HepG2 (cell line): ENCODE data around the gene EDEM1. TPM values are rescaled to one million over a fixed set of nuclear protein-coding genes. Genes with fewer than 3 reads are reported as not detected.
A peak's percentile ranks its signal among the peaks of the same experiment; 100 is the strongest.

Experiments used
- ADNP ChIP-seq: sonication (generic); formaldehyde crosslinking; IDR thresholded peaks from 2 replicates; pipeline ENCODE4 v1.4.0; 2020; ENCODE audit warnings: missing genetic modification reagents
- MEF2D ChIP-seq: sonication (generic); formaldehyde crosslinking; IDR thresholded peaks from 2 replicates; pipeline ENCODE4 v1.5.1; 2020; ENCODE audit warnings: mild to moderate bottlenecking, missing genetic modification reagents
- POLR2AphosphoS5 ChIP-seq: IDR thresholded peaks from 2 replicates; pipeline ENCODE4 v1.6.1; 2012; ENCODE audit warnings: low read depth, low read length
- REXO4 ChIP-seq: sonication (generic); formaldehyde crosslinking; IDR thresholded peaks from 2 replicates; pipeline ENCODE4 v1.8.0; 2022; ENCODE audit warnings: missing genetic modification reagents, mild to moderate bottlenecking, borderline replicate concordance
- RXRB ChIP-seq: IDR thresholded peaks from 2 replicates; pipeline ENCODE4 v1.6.1; 2016; ENCODE audit warnings: borderline replicate concordance, missing genetic modification reagents, missing compliant biosample characterization
- SAP130 ChIP-seq: IDR thresholded peaks from 2 replicates; pipeline ENCODE4 v1.6.1; 2016; ENCODE audit warnings: low read depth
- SOX6 ChIP-seq, 2 experiments: fragments of 450-650 bp in 1 of 2; sonication (generic) in 1 of 2; formaldehyde crosslinking in 1 of 2; IDR thresholded peaks; 2 replicates each; pipeline versions ENCODE4 v1.4.0 to v1.6.1; 2017 to 2020; ENCODE audit warnings: antibody characterized with exemption in 1 of 2, mild to moderate bottlenecking in 1 of 2, missing genetic modification reagents in 1 of 2
- THYN1 ChIP-seq: sonication (generic); formaldehyde crosslinking; IDR thresholded peaks from 2 replicates; pipeline ENCODE4 v1.8.1; 2023; ENCODE audit warnings: low read depth, mild to moderate bottlenecking, moderate library complexity, missing genetic modification reagents, borderline replicate concordance
- ZFAT ChIP-seq: sonication (generic); formaldehyde crosslinking; conservative IDR thresholded peaks from 2 replicates; pipeline ENCODE4 v1.8.1; 2023; ENCODE audit warnings: missing genetic modification reagents, inconsistent platforms
- ZFP36L1 ChIP-seq: sonication (generic); formaldehyde crosslinking; IDR thresholded peaks from 2 replicates; pipeline ENCODE4 v1.8.0; 2022; ENCODE audit warnings: mild to moderate bottlenecking, missing genetic modification reagents, moderate library complexity
- ZFY ChIP-seq: sonication (generic); formaldehyde crosslinking; IDR thresholded peaks from 2 replicates; pipeline ENCODE4 v1.4.0; 2020; ENCODE audit warnings: missing genetic modification reagents
- ZFYVE20 ChIP-seq: sonication (generic); formaldehyde crosslinking; IDR thresholded peaks from 2 replicates; pipeline ENCODE4 v1.8.0; 2023; ENCODE audit warnings: low read depth, mild to moderate bottlenecking, moderate library complexity, missing genetic modification reagents, borderline replicate concordance
- ZNF20 ChIP-seq: sonication (generic); formaldehyde crosslinking; IDR thresholded peaks from 2 replicates; pipeline ENCODE4 v1.4.0; 2020; ENCODE audit warnings: mild to moderate bottlenecking, moderate library complexity, missing genetic modification reagents
- ZNF292 ChIP-seq: sonication (generic); formaldehyde crosslinking; IDR thresholded peaks from 2 replicates; pipeline ENCODE4 v1.8.1; 2022; ENCODE audit warnings: mild to moderate bottlenecking, low read depth, missing genetic modification reagents, borderline replicate concordance
- ZNF343 ChIP-seq: sonication (generic); formaldehyde crosslinking; IDR thresholded peaks from 2 replicates; pipeline ENCODE4 v1.4.0; 2020; ENCODE audit warnings: mild to moderate bottlenecking, missing genetic modification reagents
- ZNF891 ChIP-seq: sonication (generic); formaldehyde crosslinking; IDR thresholded peaks from 2 replicates; pipeline ENCODE4 v1.5.0; 2020; ENCODE audit warnings: mild to moderate bottlenecking, missing genetic modification reagents
- ZSCAN31 ChIP-seq: sonication (generic); formaldehyde crosslinking; IDR thresholded peaks from 2 replicates; pipeline ENCODE4 v1.5.0; 2020; ENCODE audit warnings: low read depth, mild to moderate bottlenecking, missing genetic modification reagents
- polyA plus RNA-seq, 8 experiments: library from polyadenylated mRNA; depleted of rRNA in 3 of 8; stranded (reverse) in 7 of 8; unstranded in 1 of 8; fragments of >200 nt; fragmentation: Illumina TruSeq in 4 of 8; extraction: Trizol in 4 of 8; gene quantifications; 2 replicates each; pipeline versions ENCODE4 v1.2.1 to v1.2.3, GENCODE V29; 2011 to 2016; ENCODE audit warnings: low read depth in 4 of 8, missing spikeins in 1 of 8, mixed read lengths in 1 of 8; ENCODE audit not compliant: insufficient read depth in 1 of 8
- total RNA-seq, 5 experiments: library from RNA; depleted of rRNA; stranded (reverse); fragments of >200 nt; fragmentation: Illumina TruSeq; extraction: Trizol; gene quantifications; 2 replicates each; pipeline ENCODE4 v1.2.3, GENCODE V29; 2016; ENCODE audit warnings: low read depth in 1 of 5
- TF ChIP-seq, protein P1 (sequence below): sonication (generic); formaldehyde crosslinking; IDR thresholded peaks from 2 replicates; pipeline ENCODE4 v1.8.1; 2022; ENCODE audit warnings: low read depth, mild to moderate bottlenecking, missing genetic modification reagents
- TF ChIP-seq, protein P2 (sequence below): fragments of 450-650 bp; IDR thresholded peaks from 2 replicates; pipeline ENCODE4 v1.6.1; 2017
- TF ChIP-seq, protein P3 (sequence below): sonication (generic); formaldehyde crosslinking; IDR thresholded peaks from 2 replicates; pipeline ENCODE4 v1.4.0; 2020; ENCODE audit warnings: missing genetic modification reagents
- TF ChIP-seq, protein P4 (sequence below): IDR thresholded peaks from 2 replicates; pipeline ENCODE4 v1.6.1; 2016
- TF ChIP-seq, protein P5 (sequence below): IDR thresholded peaks from 2 replicates; pipeline ENCODE4 v1.6.1; 2018; ENCODE audit warnings: missing genetic modification reagents

Gene EDEM1
- total and polyA plus RNA-seq, 2 of the 13 experiments (the other 11 are each of a cell fraction or from before 2014, with no cell fraction given) = 13.8 to 25.8 TPM

DNA sequence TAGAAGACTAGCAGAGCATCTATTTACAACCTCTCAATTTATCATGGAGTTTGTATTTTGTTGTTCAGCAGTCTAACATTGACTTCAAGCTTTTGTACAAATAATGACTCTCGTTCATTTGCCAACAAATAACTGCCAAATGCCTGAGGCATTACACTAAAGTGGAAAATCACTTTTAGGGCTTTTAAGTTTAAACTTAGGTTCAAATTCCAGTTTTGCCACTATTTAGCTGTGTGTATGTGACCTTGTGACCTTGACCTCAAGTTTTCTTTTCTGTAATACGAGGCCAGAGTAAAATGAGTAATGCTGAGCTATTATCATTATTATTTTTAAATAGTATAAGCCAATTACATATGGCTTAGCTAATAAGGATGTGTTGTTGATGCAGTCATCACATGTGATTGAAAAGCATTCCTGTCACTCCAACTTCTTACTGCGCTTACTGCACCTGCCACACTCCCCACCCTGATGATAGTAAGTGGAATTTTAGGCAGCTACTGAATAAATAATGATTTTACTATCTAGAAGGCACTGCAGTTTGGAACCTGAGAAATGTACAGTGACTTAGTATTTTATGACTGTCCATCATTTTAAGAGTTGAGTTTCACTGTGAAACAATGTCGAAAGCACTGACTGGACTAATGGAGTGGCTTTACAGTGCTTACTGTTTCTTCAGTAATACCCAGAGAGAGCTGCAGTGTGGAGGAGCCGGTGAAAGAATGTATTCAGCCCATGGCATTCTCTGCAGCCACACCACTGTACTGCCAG is 49.1 kb upstream of the EDEM1 start (continued):
- TF ChIP-seq, protein P1, sequence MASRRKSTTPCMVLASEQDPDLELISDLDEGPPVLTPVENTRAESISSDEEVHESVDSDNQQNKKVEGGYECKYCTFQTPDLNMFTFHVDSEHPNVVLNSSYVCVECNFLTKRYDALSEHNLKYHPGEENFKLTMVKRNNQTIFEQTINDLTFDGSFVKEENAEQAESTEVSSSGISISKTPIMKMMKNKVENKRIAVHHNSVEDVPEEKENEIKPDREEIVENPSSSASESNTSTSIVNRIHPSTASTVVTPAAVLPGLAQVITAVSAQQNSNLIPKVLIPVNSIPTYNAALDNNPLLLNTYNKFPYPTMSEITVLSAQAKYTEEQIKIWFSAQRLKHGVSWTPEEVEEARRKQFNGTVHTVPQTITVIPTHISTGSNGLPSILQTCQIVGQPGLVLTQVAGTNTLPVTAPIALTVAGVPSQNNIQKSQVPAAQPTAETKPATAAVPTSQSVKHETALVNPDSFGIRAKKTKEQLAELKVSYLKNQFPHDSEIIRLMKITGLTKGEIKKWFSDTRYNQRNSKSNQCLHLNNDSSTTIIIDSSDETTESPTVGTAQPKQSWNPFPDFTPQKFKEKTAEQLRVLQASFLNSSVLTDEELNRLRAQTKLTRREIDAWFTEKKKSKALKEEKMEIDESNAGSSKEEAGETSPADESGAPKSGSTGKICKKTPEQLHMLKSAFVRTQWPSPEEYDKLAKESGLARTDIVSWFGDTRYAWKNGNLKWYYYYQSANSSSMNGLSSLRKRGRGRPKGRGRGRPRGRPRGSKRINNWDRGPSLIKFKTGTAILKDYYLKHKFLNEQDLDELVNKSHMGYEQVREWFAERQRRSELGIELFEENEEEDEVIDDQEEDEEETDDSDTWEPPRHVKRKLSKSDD (CRISPR knock-in tag) = no peak
- TF ChIP-seq ADNP (CRISPR knock-in tag) = no peak
- TF ChIP-seq THYN1 (CRISPR knock-in tag) = no peak
- no peak for TF ChIP-seq POLR2AphosphoS5
- no peak for TF ChIP-seq ZNF891 (CRISPR knock-in tag)
- TF ChIP-seq SAP130 (CRISPR knock-in tag) = peak; percentile 49
- no peak for TF ChIP-seq ZFYVE20 (CRISPR knock-in tag)
- TF ChIP-seq, protein P2, sequence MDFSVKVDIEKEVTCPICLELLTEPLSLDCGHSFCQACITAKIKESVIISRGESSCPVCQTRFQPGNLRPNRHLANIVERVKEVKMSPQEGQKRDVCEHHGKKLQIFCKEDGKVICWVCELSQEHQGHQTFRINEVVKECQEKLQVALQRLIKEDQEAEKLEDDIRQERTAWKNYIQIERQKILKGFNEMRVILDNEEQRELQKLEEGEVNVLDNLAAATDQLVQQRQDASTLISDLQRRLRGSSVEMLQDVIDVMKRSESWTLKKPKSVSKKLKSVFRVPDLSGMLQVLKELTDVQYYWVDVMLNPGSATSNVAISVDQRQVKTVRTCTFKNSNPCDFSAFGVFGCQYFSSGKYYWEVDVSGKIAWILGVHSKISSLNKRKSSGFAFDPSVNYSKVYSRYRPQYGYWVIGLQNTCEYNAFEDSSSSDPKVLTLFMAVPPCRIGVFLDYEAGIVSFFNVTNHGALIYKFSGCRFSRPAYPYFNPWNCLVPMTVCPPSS = no peak
- TF ChIP-seq ZFAT (CRISPR knock-in tag) = no peak
- TF ChIP-seq ZNF20 = no peak
- TF ChIP-seq REXO4 = no peak
- TF ChIP-seq ZNF343 (CRISPR knock-in tag) = no peak
- TF ChIP-seq, protein P3, sequence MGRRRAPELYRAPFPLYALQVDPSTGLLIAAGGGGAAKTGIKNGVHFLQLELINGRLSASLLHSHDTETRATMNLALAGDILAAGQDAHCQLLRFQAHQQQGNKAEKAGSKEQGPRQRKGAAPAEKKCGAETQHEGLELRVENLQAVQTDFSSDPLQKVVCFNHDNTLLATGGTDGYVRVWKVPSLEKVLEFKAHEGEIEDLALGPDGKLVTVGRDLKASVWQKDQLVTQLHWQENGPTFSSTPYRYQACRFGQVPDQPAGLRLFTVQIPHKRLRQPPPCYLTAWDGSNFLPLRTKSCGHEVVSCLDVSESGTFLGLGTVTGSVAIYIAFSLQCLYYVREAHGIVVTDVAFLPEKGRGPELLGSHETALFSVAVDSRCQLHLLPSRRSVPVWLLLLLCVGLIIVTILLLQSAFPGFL (CRISPR knock-in tag) = no peak
- TF ChIP-seq, protein P4, sequence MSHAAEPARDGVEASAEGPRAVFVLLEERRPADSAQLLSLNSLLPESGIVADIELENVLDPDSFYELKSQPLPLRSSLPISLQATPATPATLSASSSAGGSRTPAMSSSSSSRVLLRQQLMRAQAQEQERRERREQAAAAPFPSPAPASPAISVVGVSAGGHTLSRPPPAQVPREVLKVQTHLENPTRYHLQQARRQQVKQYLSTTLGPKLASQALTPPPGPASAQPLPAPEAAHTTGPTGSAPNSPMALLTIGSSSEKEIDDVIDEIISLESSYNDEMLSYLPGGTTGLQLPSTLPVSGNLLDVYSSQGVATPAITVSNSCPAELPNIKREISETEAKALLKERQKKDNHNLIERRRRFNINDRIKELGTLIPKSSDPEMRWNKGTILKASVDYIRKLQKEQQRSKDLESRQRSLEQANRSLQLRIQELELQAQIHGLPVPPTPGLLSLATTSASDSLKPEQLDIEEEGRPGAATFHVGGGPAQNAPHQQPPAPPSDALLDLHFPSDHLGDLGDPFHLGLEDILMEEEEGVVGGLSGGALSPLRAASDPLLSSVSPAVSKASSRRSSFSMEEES (CRISPR knock-in tag) = no peak
- no peak for TF ChIP-seq ZSCAN31 (CRISPR knock-in tag)
- TF ChIP-seq, protein P5, sequence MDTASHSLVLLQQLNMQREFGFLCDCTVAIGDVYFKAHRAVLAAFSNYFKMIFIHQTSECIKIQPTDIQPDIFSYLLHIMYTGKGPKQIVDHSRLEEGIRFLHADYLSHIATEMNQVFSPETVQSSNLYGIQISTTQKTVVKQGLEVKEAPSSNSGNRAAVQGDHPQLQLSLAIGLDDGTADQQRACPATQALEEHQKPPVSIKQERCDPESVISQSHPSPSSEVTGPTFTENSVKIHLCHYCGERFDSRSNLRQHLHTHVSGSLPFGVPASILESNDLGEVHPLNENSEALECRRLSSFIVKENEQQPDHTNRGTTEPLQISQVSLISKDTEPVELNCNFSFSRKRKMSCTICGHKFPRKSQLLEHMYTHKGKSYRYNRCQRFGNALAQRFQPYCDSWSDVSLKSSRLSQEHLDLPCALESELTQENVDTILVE (CRISPR knock-in tag) = no peak; the same call in 1 of the 2 replicates
- TF ChIP-seq ZFP36L1 (CRISPR knock-in tag) = no peak
- TF ChIP-seq MEF2D (CRISPR knock-in tag) = no peak
- TF ChIP-seq SOX6 (IDR thresholded peaks at IDR 0.05) = no peak
- TF ChIP-seq SOX6 (CRISPR knock-in tag; IDR thresholded peaks at IDR 0.05) = peak; percentile 71
- TF ChIP-seq ZFY (CRISPR knock-in tag) = no peak
- TF ChIP-seq ZNF292 (CRISPR knock-in tag) = no peak
- peak; percentile 81 for TF ChIP-seq RXRB
